ENCODE measurements around the gene TBL1X. TPM values are rescaled to one million over a fixed set of nuclear protein-coding genes. Genes with fewer than 3 reads are reported as not detected.

TBL1X gene
- total and polyA plus RNA-seq, 2 of the 8 experiments (the other 6 are each of a cell fraction or from before 2014, with no cell fraction given) = 13.3 to 25.6 TPM

- POLR2A ChIA-PET (ENCODE audit: partially characterized antibody) = interaction anchor here (0.7 to 0.9 kb wide), 2 partner anchors 11 to 23 kb away, joined by 3 read pairs; no protein-coding TSS in a partner anchor
- no peaks in the 10 kb centered on the region for H4K20me1 ChIP-seq (replicated peaks in 1 of 2; ENCODE audit: control insufficient read depth in 1 of 2, insufficient read depth in 2 of 2, low read length in 2 of 2)
- H3K18ac ChIP-seq (ENCODE audit: extremely low read depth, low read length) = peak overlapping the region; percentile 83; the same call in 1 of the 2 replicates
- H2BK5ac ChIP-seq (ENCODE audit: low read depth, low read length) = no peak overlapping the region
- H2AK5ac ChIP-seq (ENCODE audit: low read depth, low read length) = no peak overlapping the region
- H2BK15ac ChIP-seq (ENCODE audit: low read length) = no peak overlapping the region
- no peak overlapping the region for H3K14ac ChIP-seq (ENCODE audit: insufficient read length)
- no peak overlapping the region for H2BK120ac ChIP-seq (replicated peaks; ENCODE audit: low read depth, low read length)
- H2AFZ ChIP-seq (ENCODE audit: low read length) = no peak overlapping the region; the same call in 1 of the 2 replicates
- peak overlapping the region; percentile 41 for H4K5ac ChIP-seq (ENCODE audit: insufficient read length, low read depth, low read length)
- CTCF ChIA-PET (ENCODE audit: partially characterized antibody) = no interaction called here
- H3K9me3 ChIP-seq (ENCODE audit: insufficient read depth in 2 of 2, low read depth in 1 of 2, low read length in 1 of 2) = no peaks in the 10 kb centered on the region
- H2BK12ac ChIP-seq (ENCODE audit: low read depth, low read length) = no peak overlapping the region
- DNase-seq (ENCODE audit: low read depth in 1 of 2, low spot score in 2 of 2) (peak in 1 of 2 experiments; percentile 63), FAIRE-seq (no peak)
- H3K27me3 ChIP-seq (replicated peaks in 1 of 4; ENCODE audit: control insufficient read depth in 3 of 4, extremely low read depth in 1 of 4, insufficient read depth in 3 of 4, low read length in 3 of 4) = no peaks in the 10 kb centered on the region
- no peak overlapping the region; the same call in 1 of the 2 replicates for H3K27ac ChIP-seq (ENCODE audit: low read depth, low read length)
- H3K4ac ChIP-seq (replicated peaks; ENCODE audit: insufficient read length, low read depth, low read length) = no peak overlapping the region
- no peaks in the 10 kb centered on the region for H3K36me3 ChIP-seq (ENCODE audit: control insufficient read depth in 2 of 4, insufficient read depth in 4 of 4, low read length in 3 of 4)
- H3K4me3 ChIP-seq (ENCODE audit: extremely low read depth in 1 of 4, insufficient read depth in 2 of 4, low read depth in 3 of 4, low read length in 4 of 4) = peak overlapping the region; percentile 43 to 66 (median 58)
- 0 out of 2 replicates have a peak, but pooled peaks cover 2% of the 10 kb centered on the region for H3K23me2 ChIP-seq (ENCODE audit: low read depth, low read length)
- H4K8ac ChIP-seq (ENCODE audit: extremely low read depth, insufficient read depth, low read length) = peak overlapping the region; percentile 79; the same call in 1 of the 2 replicates
- H3K4me1 ChIP-seq (replicated peaks in 1 of 4; ENCODE audit: control insufficient read depth in 3 of 4, insufficient read depth in 4 of 4, low read length in 3 of 4) = peaks cover 0 to 3% (median 0%) of the 10 kb centered on the region in 4 experiments; a peak in 1 of 7 replicates
- no peak overlapping the region for H3K56ac ChIP-seq (replicated peaks; ENCODE audit: insufficient read length, low read depth, low read length)
- peak overlapping the region; percentile 51 to 78 (median 64) for H3K9ac ChIP-seq (replicated peaks in 1 of 4; ENCODE audit: extremely low read depth in 1 of 4, low read depth in 3 of 4, low read length in 3 of 4)
- H4K91ac ChIP-seq (replicated peaks; ENCODE audit: insufficient read length, low read length) = peak overlapping the region; percentile 56
- H2BK20ac ChIP-seq (ENCODE audit: low read length) = no peak overlapping the region
- H3K23ac ChIP-seq (ENCODE audit: insufficient read length) = no peak overlapping the region
- H3K79me1 ChIP-seq (ENCODE audit: low read depth, low read length) = no peaks in the 10 kb centered on the region
- peaks cover 0 to 10% of the 10 kb centered on the region in 2 experiments; a peak in 1 of 4 replicates for H3K79me2 ChIP-seq (ENCODE audit: control insufficient read depth in 1 of 2, insufficient read depth in 2 of 2, low read length in 2 of 2)
- WGBS, 2 experiments (ENCODE audit: extremely low coverage in 1 of 2, insufficient coverage in 1 of 2, insufficient read length in 1 of 2, insufficient replicate concordance in 2 of 2, low coverage in 1 of 2, low lambda C conversion rate in 2 of 2, missing lambda C conversion rate in 1 of 2) = 13% methylated on average over 16 of the region's 67 CpGs; no CpG with 5 or more reads in 1 of the 2 experiments
- H3K4me2 ChIP-seq (ENCODE audit: insufficient read depth in 1 of 2, low read depth in 2 of 2, low read length in 2 of 2) = peak overlapping the region; percentile 59 to 76
- TF ChIP-seq GTF2F1 (IDR thresholded peaks at IDR 0.05; ENCODE audit: borderline replicate concordance, low read depth, low read length) = no peak
- no peak for TF ChIP-seq CTBP2 (IDR thresholded peaks at IDR 0.05; ENCODE audit: borderline replicate concordance, insufficient read depth, insufficient read length, low read length)
- no peak for TF ChIP-seq HDAC6 (IDR thresholded peaks at IDR 0.05; ENCODE audit: low read depth, low read length)
- TF ChIP-seq HDAC2 (IDR thresholded peaks at IDR 0.05; ENCODE audit: borderline replicate concordance in 1 of 2, low read depth in 2 of 2, low read length in 2 of 2) = no peak
- TF ChIP-seq POLR2A (IDR thresholded peaks at IDR 0.05; ENCODE audit: control extremely low read depth in 1 of 2, low read depth in 2 of 2, low read length in 2 of 2) = no peak
- TF ChIP-seq SIN3A (conservative IDR thresholded peaks at IDR 0.05 in 1 of 2, IDR thresholded peaks at IDR 0.05 in 1 of 2; ENCODE audit: low read depth in 1 of 2, low read length in 2 of 2) = no peak
- TF ChIP-seq SAP30 (IDR thresholded peaks at IDR 0.05; ENCODE audit: insufficient read depth, insufficient replicate concordance, low read length) = no peak
- no peak for TF ChIP-seq RBBP5 (IDR thresholded peaks at IDR 0.05; ENCODE audit: borderline replicate concordance, low read depth, low read length)
- no peak for TF ChIP-seq SIX5 (IDR thresholded peaks at IDR 0.05; ENCODE audit: low read depth, low read length)
- TF ChIP-seq BACH1 (IDR thresholded peaks at IDR 0.05; ENCODE audit: low read length) = no peak
- no peak for TF ChIP-seq SP2 (IDR thresholded peaks at IDR 0.05; ENCODE audit: low read length)
Measured at GRCh38 chrX:9765072-9765736, 300.3 kb downstream of the TBL1X start.

All from H1 (cell line).